GDM1 (cell line): ENCODE results near the gene LIME1.

Source experiments
- DNase-seq: peaks from one replicate; lab custom pipeline; 2025; lab: John Stamatoyannopoulos, UW

Gene LIME1

GRCh38 chr20:63697357-63697867 is 39.1 kb upstream of the LIME1 start:
- no peak for DNase-seq

GRCh38 chr20:63697868-63698545 is 38.5 kb upstream of the LIME1 start:
- DNase-seq, result no peak

- DNase-seq, result no peak
Measured at GRCh38 chr20:63698739-63699465, 37.6 kb upstream of the LIME1 start.

GRCh38 chr20:63699466-63700198 is 36.8 kb upstream of the LIME1 start:
- DNase-seq, result no peak

- no peak for DNase-seq
Measured at GRCh38 chr20:63700199-63701050, 36.0 kb upstream of the LIME1 start.

GRCh38 chr20:63701051-63701328 is 35.5 kb upstream of the LIME1 start:
- DNase-seq, result no peak

GRCh38 chr20:63701329-63702035 is 35.0 kb upstream of the LIME1 start:
- no peak for DNase-seq

- DNase-seq, result no peak
Measured at GRCh38 chr20:63702036-63702665, 34.3 kb upstream of the LIME1 start.

GRCh38 chr20:63702751-63703470 is 33.6 kb upstream of the LIME1 start:
- no peak for DNase-seq

- DNase-seq, result no peak
Measured at GRCh38 chr20:63703471-63703975, 32.9 kb upstream of the LIME1 start.

GRCh38 chr20:63703976-63704748 is 32.3 kb upstream of the LIME1 start:
- no peak for DNase-seq

- DNase-seq, result no peak
Measured at GRCh38 chr20:63704749-63705117, 31.7 kb upstream of the LIME1 start.

GRCh38 chr20:63705232-63706026 is 31.0 kb upstream of the LIME1 start:
- no peak for DNase-seq

- DNase-seq, result no peak
Measured at GRCh38 chr20:63706027-63706695, 30.3 kb upstream of the LIME1 start.

- DNase-seq, result no peak
Measured at GRCh38 chr20:63706852-63707557, 29.5 kb upstream of the LIME1 start.

- DNase-seq, result peak; percentile 87
Measured at GRCh38 chr20:63707558-63708300, 28.7 kb upstream of the LIME1 start, which contains the start of the genes ARFRP1 and ZGPAT. Gene ARFRP1, minus strand, starts transcription at chr20:63707976. Its CDS starts 885 bp downstream, at chr20:63707091. Gene ZGPAT, plus strand, starts transcription at chr20:63708039. Its CDS starts 542 bp downstream, at chr20:63708581.
